SK-N-SH (cell line): ENCODE results near the gene PLA2G12B. TPM values are rescaled to one million over a fixed set of nuclear protein-coding genes. Genes with fewer than 3 reads are reported as not detected.

Source experiments
- CTCF ChIA-PET: fragments of 300-600, 350-600 bp; formaldehyde crosslinking; extraction: SDS; loops from one replicate; lab custom pipeline; 2021; lab: Yijun Ruan, JAX
- POLR2A ChIA-PET: fragments of 350-600 bp; sonication (Branson Sonifier 250); formaldehyde crosslinking; extraction: SDS; loops from one replicate; lab custom pipeline; 2020; ENCODE audit warnings: antibody characterized with exemption, inconsistent platforms; lab: Yijun Ruan, JAX
- DNase-seq: peaks from one replicate; pipeline ENCODE4 v3.0.0; 2012
- H2AFZ ChIP-seq: fragments of 200-600 bp; sonication (generic); 2 replicates; pipeline ENCODE4 v1.8.1; 2016; ENCODE audit warnings: antibody characterized with exemption, mild to moderate bottlenecking, low read depth
- H3F3A ChIP-seq: fragments of 200-600 bp; sonication (generic); replicated peaks from 2 replicates; pipeline ENCODE3; 2016; ENCODE audit warnings: antibody characterized with exemption, mild to moderate bottlenecking; ENCODE audit not compliant: insufficient read depth
- H3K27ac ChIP-seq, 2 experiments: fragments of 200-500 bp in 1 of 2; fragments of 200-600 bp in 1 of 2; sonication (Bioruptor generic) in 1 of 2; sonication (generic), shearing (Covaris generic) in 1 of 2; 2 replicates each; pipeline versions ENCODE4 v1.5.1 to v1.6.1; 2014 to 2016; ENCODE audit warnings: low read depth in 2 of 2, inconsistent platforms in 1 of 2, low read length in 1 of 2, mild to moderate bottlenecking in 1 of 2, mixed read lengths in 1 of 2
- H3K27me3 ChIP-seq: fragments of 200-600 bp; sonication (generic), shearing (Covaris generic); 2 replicates; pipeline ENCODE4 v1.6.1; 2016; ENCODE audit warnings: mixed run types; ENCODE audit not compliant: insufficient read depth
- H3K36me3 ChIP-seq, 2 experiments: fragments of 200-500 bp in 1 of 2; fragments of 200-600 bp in 1 of 2; sonication (Bioruptor generic) in 1 of 2; sonication (generic) in 1 of 2; replicated peaks in 1 of 2; 2 replicates each; pipeline versions ENCODE3 to v1.5.1; 2014 to 2016; ENCODE audit warnings: low read length in 1 of 2, mild to moderate bottlenecking in 1 of 2; ENCODE audit not compliant: insufficient read depth in 2 of 2, control insufficient read depth in 1 of 2
- H3K4me1 ChIP-seq, 2 experiments: fragments of 200-500 bp in 1 of 2; fragments of 200-600 bp in 1 of 2; sonication (Bioruptor generic) in 1 of 2; sonication (generic), shearing (Covaris generic) in 1 of 2; 2 replicates each; pipeline versions ENCODE4 v1.5.1 to v1.6.1; 2014 to 2016; ENCODE audit warnings: low read depth in 1 of 2, low read length in 1 of 2, mixed run types in 1 of 2; ENCODE audit not compliant: insufficient read depth in 2 of 2, control insufficient read depth in 1 of 2
- H3K4me2 ChIP-seq: fragments of 200-600 bp; sonication (generic), shearing (Covaris generic); 2 replicates; pipeline ENCODE4 v1.6.1; 2017; ENCODE audit warnings: mixed run types
- H3K4me3 ChIP-seq, 2 experiments: fragments of 200-500 bp in 1 of 2; fragments of 200-600 bp in 1 of 2; sonication (Bioruptor generic) in 1 of 2; sonication (generic), shearing (Covaris generic) in 1 of 2; 2 replicates each; pipeline versions ENCODE4 v1.5.1 to v1.8.1; 2014 to 2016; ENCODE audit warnings: low read depth in 2 of 2, inconsistent platforms in 1 of 2, low read length in 1 of 2, mild to moderate bottlenecking in 1 of 2, mixed read lengths in 1 of 2, moderate library complexity in 1 of 2
- H3K79me2 ChIP-seq: fragments of 200-600 bp; sonication (generic); 2 replicates; pipeline ENCODE4 v1.8.1; 2017; ENCODE audit warnings: mild to moderate bottlenecking; ENCODE audit not compliant: insufficient read depth
- H3K9ac ChIP-seq: fragments of 200-600 bp; sonication (generic); 2 replicates; pipeline ENCODE4 v1.6.1; 2017; ENCODE audit warnings: mixed run types
- H3K9me2 ChIP-seq: fragments of 200-600 bp; sonication (generic); 2 replicates; pipeline ENCODE4 v1.6.1; 2017; ENCODE audit warnings: mixed run types
- H3K9me3 ChIP-seq: fragments of 200-600 bp; sonication (generic); 2 replicates; pipeline ENCODE4 v1.6.1; 2017; ENCODE audit warnings: mixed run types, mild to moderate bottlenecking, moderate library complexity
- H4K20me1 ChIP-seq: fragments of 200-600 bp; sonication (generic); 2 replicates; pipeline ENCODE4 v1.6.1; 2017; ENCODE audit warnings: mild to moderate bottlenecking, mixed run types; ENCODE audit not compliant: insufficient read depth
- ELF1 ChIP-seq: IDR thresholded peaks from 2 replicates; pipeline ENCODE4 v1.4.0; 2012
- EP300 ChIP-seq, 2 experiments: IDR thresholded peaks; 2 replicates each; pipeline versions ENCODE4 v1.4.0 to v1.6.1; 2012; ENCODE audit warnings: borderline replicate concordance in 1 of 2, low read depth in 1 of 2, low read length in 1 of 2
- FOSL2 ChIP-seq: IDR thresholded peaks from 2 replicates; pipeline ENCODE4 v1.4.0; 2012; ENCODE audit warnings: low read depth, mild to moderate bottlenecking, moderate library complexity, borderline replicate concordance
- GATA2 ChIP-seq: sonication (generic); formaldehyde crosslinking; IDR thresholded peaks from 2 replicates; pipeline ENCODE4 v1.5.0; 2020; ENCODE audit warnings: mild to moderate bottlenecking, missing genetic modification reagents
- NFIC ChIP-seq: IDR thresholded peaks from 2 replicates; pipeline ENCODE4 v1.4.0; 2012; ENCODE audit warnings: borderline replicate concordance
- NRF1 ChIP-seq: IDR thresholded peaks from 2 replicates; pipeline ENCODE4 v1.6.1; 2012; ENCODE audit warnings: low read depth, mild to moderate bottlenecking, low read length
- RAD21 ChIP-seq: IDR thresholded peaks from 2 replicates; pipeline ENCODE4 v1.6.1; 2012; ENCODE audit warnings: mild to moderate bottlenecking, low read length
- RFX5 ChIP-seq: IDR thresholded peaks from 2 replicates; pipeline ENCODE4 v1.6.1; 2012; ENCODE audit warnings: mild to moderate bottlenecking, improper control_type of control experiment, low read length
- SIN3A ChIP-seq: IDR thresholded peaks from 2 replicates; pipeline ENCODE4 v1.6.1; 2012; ENCODE audit warnings: low read depth, mild to moderate bottlenecking, low read length, moderate library complexity, borderline replicate concordance
- SMC3 ChIP-seq: IDR thresholded peaks from 2 replicates; pipeline ENCODE4 v1.6.1; 2012; ENCODE audit warnings: low read depth, low read length, improper control_type of control experiment
- TCF12 ChIP-seq: IDR thresholded peaks from 2 replicates; pipeline ENCODE4 v1.4.0; 2012
- WGBS: methylation state at CpG from one replicate; pipeline ENCODE4 v1.1.6; 2017; ENCODE audit warnings: low lambda C conversion rate; 5-methylcytosine and 5-hydroxymethylcytosine counted together
- polyA plus RNA-seq, 3 experiments: library from polyadenylated mRNA; depleted of rRNA; stranded (reverse); fragments of >200 nt; gene quantifications; 2 replicates each; pipeline ENCODE4 v1.2.3, GENCODE V29; 2012
- TF ChIP-seq, protein P1 (sequence below): IDR thresholded peaks from 2 replicates; pipeline ENCODE4 v1.4.0; 2012; ENCODE audit warnings: low read depth, borderline replicate concordance
- TF ChIP-seq, protein P2 (sequence below): fragments of 150-350 bp; IDR thresholded peaks from 2 replicates; pipeline ENCODE4 v1.6.1; 2016; ENCODE audit warnings: mild to moderate bottlenecking, low read depth, low read length
- TF ChIP-seq, protein P3 (sequence below): IDR thresholded peaks from 2 replicates; pipeline ENCODE4 v1.4.0; 2012; ENCODE audit warnings: low read depth
- TF ChIP-seq, protein P4 (sequence below): IDR thresholded peaks from 2 replicates; pipeline ENCODE4; 2012
- TF ChIP-seq, protein P5 (sequence below): fragments of 200-600 bp; sonication (generic); IDR thresholded peaks from 2 replicates; pipeline ENCODE4 v1.6.1; 2017; ENCODE audit warnings: antibody characterized with exemption, mild to moderate bottlenecking, moderate library complexity

The PLA2G12B gene
- polyA plus RNA-seq, 1 of the 3 experiments (the other 2 are of a cell fraction): not detected

DNA sequence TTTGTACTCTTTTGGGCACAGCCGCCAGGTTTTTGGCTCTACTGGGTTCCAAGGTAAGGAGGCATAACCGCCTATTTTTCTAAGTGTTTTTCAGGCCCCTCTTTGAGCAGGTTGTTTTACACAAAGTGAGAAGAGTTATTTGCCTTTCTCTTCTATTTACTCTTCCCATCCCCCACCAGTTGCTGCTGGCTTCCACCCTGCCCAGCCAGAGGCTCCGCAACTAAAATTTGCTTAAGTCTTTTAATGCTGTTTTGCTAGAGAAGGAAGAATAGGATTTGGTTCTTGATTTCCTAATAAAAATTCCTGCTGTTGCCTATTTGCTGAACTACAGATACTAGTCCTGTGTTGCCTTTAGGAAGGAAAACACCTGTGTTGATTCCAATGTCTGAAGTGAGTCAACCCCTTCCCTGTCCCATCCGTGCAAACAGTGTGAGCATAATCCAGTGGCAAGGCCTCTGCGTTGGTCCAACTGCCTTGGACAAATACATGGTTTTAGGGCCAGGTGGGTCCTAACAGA, 1.9 kb downstream of the PLA2G12B start (continued):
- TF ChIP-seq SMC3 (no peak), SIN3A (no peak)
- TF ChIP-seq, all 33 proteins: peak for 0

DNA sequence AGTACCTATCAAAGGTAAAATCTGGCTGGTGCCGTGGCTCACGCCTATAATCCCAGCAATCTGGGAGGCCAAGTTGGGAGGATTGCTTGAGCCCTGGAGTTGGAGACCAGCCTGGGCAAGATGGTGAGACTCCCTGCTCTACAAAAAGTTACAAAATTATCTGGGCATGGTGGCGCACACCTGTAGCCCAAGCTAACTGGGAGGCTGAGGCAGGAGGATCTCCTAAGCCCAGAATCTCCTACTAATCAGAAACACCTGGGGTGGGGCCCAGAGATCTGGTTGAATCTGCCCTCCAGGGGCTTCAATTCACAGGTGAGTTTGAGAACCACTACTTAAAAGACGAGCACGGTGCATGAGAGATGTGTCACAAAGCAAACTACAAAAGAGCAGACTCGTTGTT, 2.4 kb downstream of the PLA2G12B start:
- Histone ChIP-seq H4K20me1 (no peaks in the 10 kb centered on the region), H3K4me3 (no peak overlapping the region), H3K9ac (no peak overlapping the region), H3K79me2 (no peaks in the 10 kb centered on the region), H3K9me3 (no peaks in the 10 kb centered on the region), H3K27me3 (no peaks in the 10 kb centered on the region; the same call in 1 of the 2 replicates), H3K9me2 (no peaks in the 10 kb centered on the region), H3K4me1 (peaks cover 0 to 13% of the 10 kb centered on the region in 2 experiments; a peak in 1 of 4 replicates), H3F3A (no peaks in the 10 kb centered on the region), H3K4me2 (no peak overlapping the region)
- no peak for DNase-seq
- CTCF ChIA-PET: no interaction called here
- TF ChIP-seq SIN3A (no peak), EP300 (IDR thresholded peaks at IDR 0.05; ENCODE audit: borderline replicate concordance in 1 of 2, low read depth in 1 of 2, low read length in 1 of 2) (no peak), ELF1 (no peak), NRF1 (no peak)
- TF ChIP-seq, protein P1, sequence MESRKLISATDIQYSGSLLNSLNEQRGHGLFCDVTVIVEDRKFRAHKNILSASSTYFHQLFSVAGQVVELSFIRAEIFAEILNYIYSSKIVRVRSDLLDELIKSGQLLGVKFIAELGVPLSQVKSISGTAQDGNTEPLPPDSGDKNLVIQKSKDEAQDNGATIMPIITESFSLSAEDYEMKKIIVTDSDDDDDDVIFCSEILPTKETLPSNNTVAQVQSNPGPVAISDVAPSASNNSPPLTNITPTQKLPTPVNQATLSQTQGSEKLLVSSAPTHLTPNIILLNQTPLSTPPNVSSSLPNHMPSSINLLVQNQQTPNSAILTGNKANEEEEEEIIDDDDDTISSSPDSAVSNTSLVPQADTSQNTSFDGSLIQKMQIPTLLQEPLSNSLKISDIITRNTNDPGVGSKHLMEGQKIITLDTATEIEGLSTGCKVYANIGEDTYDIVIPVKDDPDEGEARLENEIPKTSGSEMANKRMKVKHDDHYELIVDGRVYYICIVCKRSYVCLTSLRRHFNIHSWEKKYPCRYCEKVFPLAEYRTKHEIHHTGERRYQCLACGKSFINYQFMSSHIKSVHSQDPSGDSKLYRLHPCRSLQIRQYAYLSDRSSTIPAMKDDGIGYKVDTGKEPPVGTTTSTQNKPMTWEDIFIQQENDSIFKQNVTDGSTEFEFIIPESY: no peak
- TF ChIP-seq, protein P2, sequence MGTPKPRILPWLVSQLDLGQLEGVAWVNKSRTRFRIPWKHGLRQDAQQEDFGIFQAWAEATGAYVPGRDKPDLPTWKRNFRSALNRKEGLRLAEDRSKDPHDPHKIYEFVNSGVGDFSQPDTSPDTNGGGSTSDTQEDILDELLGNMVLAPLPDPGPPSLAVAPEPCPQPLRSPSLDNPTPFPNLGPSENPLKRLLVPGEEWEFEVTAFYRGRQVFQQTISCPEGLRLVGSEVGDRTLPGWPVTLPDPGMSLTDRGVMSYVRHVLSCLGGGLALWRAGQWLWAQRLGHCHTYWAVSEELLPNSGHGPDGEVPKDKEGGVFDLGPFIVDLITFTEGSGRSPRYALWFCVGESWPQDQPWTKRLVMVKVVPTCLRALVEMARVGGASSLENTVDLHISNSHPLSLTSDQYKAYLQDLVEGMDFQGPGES: no peak
- TF ChIP-seq, all 33 proteins: peak for 0
- no peak overlapping the region for H2AFZ ChIP-seq
- no peaks in the 10 kb centered on the region for H3K36me3 ChIP-seq
- H3K27ac ChIP-seq: no peak overlapping the region
- 69% methylated on average over 6 of the region's 6 CpGs for WGBS
- POLR2A ChIA-PET: no interaction called here

DNA sequence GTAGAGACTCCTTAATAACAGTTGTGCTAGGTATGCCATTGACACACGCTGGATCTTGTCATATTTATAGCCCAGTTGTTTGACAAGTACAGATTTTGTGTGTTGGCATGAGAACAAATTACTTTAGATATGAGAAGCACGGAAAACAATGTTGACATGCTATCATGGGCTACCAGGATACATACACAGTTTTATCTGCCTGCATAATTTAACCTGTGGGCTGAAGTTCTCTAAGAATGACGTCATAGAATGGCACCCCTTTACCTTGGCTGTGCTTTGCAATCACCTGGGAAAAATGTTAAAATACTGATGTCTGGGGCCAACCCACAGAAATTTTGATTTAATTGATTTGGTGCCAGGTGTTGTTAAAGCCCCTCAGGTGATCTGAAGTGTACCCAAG, 2.8 kb downstream of the PLA2G12B start:
- Histone ChIP-seq H3K4me1 (peaks cover 0 to 13% of the 10 kb centered on the region in 2 experiments; a peak in 1 of 4 replicates), H3K4me3 (no peak overlapping the region), H3K4me2 (no peak overlapping the region), H3K36me3 (no peaks in the 10 kb centered on the region), H3F3A (no peaks in the 10 kb centered on the region), H3K9ac (no peak overlapping the region), H3K27me3 (no peaks in the 10 kb centered on the region; the same call in 1 of the 2 replicates), H4K20me1 (no peaks in the 10 kb centered on the region), H3K27ac (no peak overlapping the region), H3K79me2 (no peaks in the 10 kb centered on the region), H2AFZ (no peak overlapping the region), H3K9me2 (no peaks in the 10 kb centered on the region), H3K9me3 (no peaks in the 10 kb centered on the region)
- CTCF ChIA-PET: no interaction called here
- POLR2A ChIA-PET: no interaction called here
- no peak for DNase-seq
- WGBS: 55% methylated on average over 3 of the region's 3 CpGs
- TF ChIP-seq, protein P3, sequence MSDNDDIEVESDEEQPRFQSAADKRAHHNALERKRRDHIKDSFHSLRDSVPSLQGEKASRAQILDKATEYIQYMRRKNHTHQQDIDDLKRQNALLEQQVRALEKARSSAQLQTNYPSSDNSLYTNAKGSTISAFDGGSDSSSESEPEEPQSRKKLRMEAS: no peak
- TF ChIP-seq RFX5: no peak
- TF ChIP-seq, protein P4, sequence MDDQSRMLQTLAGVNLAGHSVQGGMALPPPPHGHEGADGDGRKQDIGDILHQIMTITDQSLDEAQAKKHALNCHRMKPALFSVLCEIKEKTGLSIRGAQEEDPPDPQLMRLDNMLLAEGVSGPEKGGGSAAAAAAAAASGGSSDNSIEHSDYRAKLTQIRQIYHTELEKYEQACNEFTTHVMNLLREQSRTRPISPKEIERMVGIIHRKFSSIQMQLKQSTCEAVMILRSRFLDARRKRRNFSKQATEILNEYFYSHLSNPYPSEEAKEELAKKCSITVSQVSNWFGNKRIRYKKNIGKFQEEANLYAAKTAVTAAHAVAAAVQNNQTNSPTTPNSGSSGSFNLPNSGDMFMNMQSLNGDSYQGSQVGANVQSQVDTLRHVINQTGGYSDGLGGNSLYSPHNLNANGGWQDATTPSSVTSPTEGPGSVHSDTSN: no peak
- TF ChIP-seq SMC3: no peak
- TF ChIP-seq TCF12: no peak
- TF ChIP-seq GATA2 (CRISPR knock-in tag): no peak
- no peak for TF ChIP-seq RAD21
- TF ChIP-seq, protein P5, sequence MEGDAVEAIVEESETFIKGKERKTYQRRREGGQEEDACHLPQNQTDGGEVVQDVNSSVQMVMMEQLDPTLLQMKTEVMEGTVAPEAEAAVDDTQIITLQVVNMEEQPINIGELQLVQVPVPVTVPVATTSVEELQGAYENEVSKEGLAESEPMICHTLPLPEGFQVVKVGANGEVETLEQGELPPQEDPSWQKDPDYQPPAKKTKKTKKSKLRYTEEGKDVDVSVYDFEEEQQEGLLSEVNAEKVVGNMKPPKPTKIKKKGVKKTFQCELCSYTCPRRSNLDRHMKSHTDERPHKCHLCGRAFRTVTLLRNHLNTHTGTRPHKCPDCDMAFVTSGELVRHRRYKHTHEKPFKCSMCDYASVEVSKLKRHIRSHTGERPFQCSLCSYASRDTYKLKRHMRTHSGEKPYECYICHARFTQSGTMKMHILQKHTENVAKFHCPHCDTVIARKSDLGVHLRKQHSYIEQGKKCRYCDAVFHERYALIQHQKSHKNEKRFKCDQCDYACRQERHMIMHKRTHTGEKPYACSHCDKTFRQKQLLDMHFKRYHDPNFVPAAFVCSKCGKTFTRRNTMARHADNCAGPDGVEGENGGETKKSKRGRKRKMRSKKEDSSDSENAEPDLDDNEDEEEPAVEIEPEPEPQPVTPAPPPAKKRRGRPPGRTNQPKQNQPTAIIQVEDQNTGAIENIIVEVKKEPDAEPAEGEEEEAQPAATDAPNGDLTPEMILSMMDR: no peak
- TF ChIP-seq, protein P1: no peak
- TF ChIP-seq NFIC: no peak
- no peak for TF ChIP-seq FOSL2
- TF ChIP-seq SIN3A: no peak
- no peak for TF ChIP-seq EP300 (IDR thresholded peaks at IDR 0.05; ENCODE audit: borderline replicate concordance in 1 of 2, low read depth in 1 of 2, low read length in 1 of 2)
